Spleen (tissue), 11 donors: ENCODE data around the gene FLT1. TPM values are rescaled to one million over a fixed set of nuclear protein-coding genes. Genes with fewer than 3 reads are reported as not detected.

Source experiments
- DNase-seq: peaks from one replicate; pipeline ENCODE4 v3.0.0-alpha.2; 2020
- H3K27ac ChIP-seq, 8 donors: fragments of 200-600 bp; sonication (generic) in 7 of 8; 1 replicate in 4 of 8; 2 replicates in 4 of 8; pipeline versions ENCODE4 v1.5.0 to v1.8.0; 2016 to 2021; ENCODE audit warnings: inconsistent platforms in 4 of 8, mild to moderate bottlenecking in 4 of 8, moderate library complexity in 1 of 8
- H3K27me3 ChIP-seq, 7 donors: fragments of 200-600 bp; sonication (generic) in 6 of 7; replicated peaks in 1 of 7; 1 replicate in 4 of 7; 2 replicates in 3 of 7; pipeline versions ENCODE4 v1.5.0 to v1.8.0; 2016 to 2021; ENCODE audit warnings: inconsistent platforms in 3 of 7, mild to moderate bottlenecking in 1 of 7
- H3K36me3 ChIP-seq, 6 donors: fragments of 200-600 bp; sonication (generic) in 5 of 6; 1 replicate in 4 of 6; 2 replicates in 2 of 6; pipeline versions ENCODE4 v1.5.0 to v1.8.0; 2016 to 2021; ENCODE audit warnings: inconsistent platforms in 2 of 6
- H3K4me1 ChIP-seq, 6 donors: fragments of 200-600 bp; sonication (generic) in 5 of 6; 1 replicate in 3 of 6; 2 replicates in 3 of 6; pipeline versions ENCODE4 v1.5.0 to v1.8.0; 2016 to 2021; ENCODE audit warnings: inconsistent platforms in 3 of 6
- H3K4me3 ChIP-seq, 8 donors: fragments of 200-600 bp; sonication (generic) in 7 of 8; 1 replicate in 4 of 8; 2 replicates in 4 of 8; pipeline versions ENCODE4 v1.5.0 to v1.8.0; 2016 to 2021; ENCODE audit warnings: inconsistent platforms in 4 of 8, mild to moderate bottlenecking in 4 of 8, moderate library complexity in 2 of 8
- H3K9me3 ChIP-seq, 8 donors: fragments of 200-600 bp; sonication (generic) in 7 of 8; 1 replicate in 4 of 8; 2 replicates in 4 of 8; pipeline versions ENCODE4 v1.5.0 to v1.8.0; 2016 to 2021; ENCODE audit warnings: inconsistent platforms in 4 of 8
- CTCF ChIP-seq, 11 experiments: fragments of 200-600 bp in 7 of 11; fragments of 450-650 bp in 4 of 11; sonication (generic) in 4 of 11; IDR thresholded peaks in 8 of 11; conservative IDR thresholded peaks in 3 of 11; 1 replicate in 7 of 11; 2 replicates in 4 of 11; pipeline versions ENCODE4 v1.4.0 to v1.8.0; 2016 to 2021; ENCODE audit warnings: antibody characterized with exemption in 11 of 11, inconsistent platforms in 4 of 11, mild to moderate bottlenecking in 1 of 11
- POLR2A ChIP-seq, 3 donors: fragments of 450-650 bp; IDR thresholded peaks; one replicate each; pipeline ENCODE4 v1.5.1; 2017; ENCODE audit warnings: antibody characterized with exemption in 3 of 3, mild to moderate bottlenecking in 1 of 3
- POLR2AphosphoS5 ChIP-seq, 3 donors: sonication (generic); formaldehyde crosslinking; IDR thresholded peaks; one replicate each; pipeline ENCODE4 v1.5.1; 2017; ENCODE audit warnings: antibody characterized with exemption in 3 of 3
- WGBS, 5 donors: extraction: QIAGEN DNeasy Blood & Tissue Kit in 3 of 5; methylation state at CpG; one replicate each; pipeline versions ENCODE4 v1.1.5 to v1.1.7; 2013 to 2018; 5-methylcytosine and 5-hydroxymethylcytosine counted together
- intact Hi-C: fragments of 100-400 bp; cut with DNase I; formaldehyde crosslinking; loops from one replicate; pipeline ENCODE4 v1.15.0; 2023; ENCODE audit warnings: low total_unique reads
- polyA plus RNA-seq, 3 donors: library from polyadenylated mRNA; stranded (reverse); fragments of 200-250 nt; gene quantifications; one replicate each; pipeline ENCODE4 v1.2.1, GENCODE V29; 2013
- total RNA-seq, 7 donors: library from RNA; depleted of rRNA in 3 of 7; stranded (reverse); fragments of >200 nt in 3 of 7; fragmentation: NEBNext Ultra II Directional in 4 of 7; extraction: Animal tissue kit (Norgen Biotek cat#: 25700) in 4 of 7; gene quantifications; one replicate each; pipeline versions ENCODE4 v1.1.0 to v1.2.1, GENCODE V29; 2016 to 2021
- donor health status: healthy with polysubstance abuse.
- donor health status: DM: no; HTN: no; CAD: no; lungs with moderate emphysema.
- donor health status: DM: no; HTN: no; CAD: no.
- donor health status: Bipolar disorder and iron deficiency.
- donor health status: healthy.
- donor health status: DM: no; HTN: no; CAD: no.
- donor health status: DM: yes; HTN: yes; CAD: no.

Gene FLT1
- total and polyA plus RNA-seq, 10 donors, result 1.2 to 70.6 (median 55.4) TPM

- no peaks in the 10 kb centered on the region for H3K27me3 ChIP-seq
- WGBS, 5 donors, result 49 to 55% (median 52%) methylated on average over 7 of the region's 7 CpGs
- DNase-seq, result no peak
- peak overlapping the region in 2 of 8 donors; percentile 68 to 69 for H3K27ac ChIP-seq
- intact Hi-C loops, result no loop called here
- H3K4me1 ChIP-seq, result peaks cover 18 to 36% (median 25%) of the 10 kb centered on the region in 6 donors
- H3K36me3 ChIP-seq, result peaks cover 0 to 8% (median under 1%) of the 10 kb centered on the region in 6 donors
- no peaks in the 10 kb centered on the region for H3K9me3 ChIP-seq
- no peak for TF ChIP-seq POLR2A (IDR thresholded peaks at IDR 0.05)
- no peak for TF ChIP-seq CTCF (IDR thresholded peaks at IDR 0.05 in 8 of 11, conservative IDR thresholded peaks at IDR 0.05 in 3 of 11)
- no peak for TF ChIP-seq POLR2AphosphoS5 (IDR thresholded peaks at IDR 0.05)
- H3K4me3 ChIP-seq, result no peak overlapping the region
Observed at GRCh38 chr13:28421676-28422410, 73.1 kb downstream of the FLT1 start.

- Histone ChIP-seq H3K36me3 (no peaks in the 10 kb centered on the region), H3K4me1 (peaks cover 18 to 36% (median 25%) of the 10 kb centered on the region in 6 donors), H3K9me3 (no peaks in the 10 kb centered on the region), H3K27me3 (no peaks in the 10 kb centered on the region), H3K27ac (no peak overlapping the region), H3K4me3 (no peak overlapping the region)
- no peak for TF ChIP-seq POLR2AphosphoS5 (IDR thresholded peaks at IDR 0.05)
- intact Hi-C loops, result no loop called here
- 83 to 92% (median 84%) methylated on average over 4 of the region's 4 CpGs for WGBS, 5 donors
- DNase-seq, result no peak
Observed at GRCh38 chr13:28420704-28421103, 74.2 kb downstream of the FLT1 start.

- no peak for TF ChIP-seq POLR2A (IDR thresholded peaks at IDR 0.05)
- peak in 1 of 3 donors; percentile 13 for TF ChIP-seq POLR2AphosphoS5 (IDR thresholded peaks at IDR 0.05)
- TF ChIP-seq CTCF (IDR thresholded peaks at IDR 0.05 in 8 of 11, conservative IDR thresholded peaks at IDR 0.05 in 3 of 11), result peak in 1 of 11 experiments; percentile 10
- WGBS, 5 donors, result 41 to 71% (median 60%) methylated on average over 3 of the region's 3 CpGs
- intact Hi-C loops, result no loop called here
Observed at GRCh38 chr13:28415994-28416421, 78.9 kb downstream of the FLT1 start.

GRCh38 chr13:28413999-28414398 lies 80.9 kb downstream of the FLT1 start:
- intact Hi-C loops, result no loop called here
- TF ChIP-seq POLR2AphosphoS5 (IDR thresholded peaks at IDR 0.05), result no peak
- DNase-seq, result no peak
- H3K4me3 ChIP-seq, result no peak overlapping the region
- H3K27me3 ChIP-seq, result no peaks in the 10 kb centered on the region
- 62 to 87% (median 75%) methylated on average over 4 of the region's 4 CpGs for WGBS, 5 donors
- peaks cover 0 to 40% (median 8%) of the 10 kb centered on the region in 6 donors for H3K4me1 ChIP-seq
- no peaks in the 10 kb centered on the region for H3K9me3 ChIP-seq
- H3K27ac ChIP-seq, result peak overlapping the region in 1 of 8 donors; percentile 40
- no peaks in the 10 kb centered on the region for H3K36me3 ChIP-seq

More at GRCh38 chr13:28415994-28416421, 78.9 kb downstream of the FLT1 start:
- Histone ChIP-seq H3K4me3 (no peak overlapping the region), H3K9me3 (no peaks in the 10 kb centered on the region), H3K27me3 (no peaks in the 10 kb centered on the region), H3K36me3 (no peaks in the 10 kb centered on the region), H3K27ac (no peak overlapping the region), H3K4me1 (peaks cover 0 to 31% (median 6%) of the 10 kb centered on the region in 6 donors)
- DNase-seq, result no peak

- H3K9me3 ChIP-seq, result no peaks in the 10 kb centered on the region
- H3K27ac ChIP-seq, result peak overlapping the region in 4 of 8 donors; percentile 13 to 40 (median 30)
- no peak for DNase-seq
- TF ChIP-seq POLR2A (IDR thresholded peaks at IDR 0.05) (no peak), POLR2AphosphoS5 (IDR thresholded peaks at IDR 0.05) (peak in 1 of 3 donors; percentile 29)
- intact Hi-C loops, result no loop called here
- H3K4me3 ChIP-seq, result no peak overlapping the region
- no peaks in the 10 kb centered on the region for H3K36me3 ChIP-seq
- peaks cover 0 to 50% (median 18%) of the 10 kb centered on the region in 6 donors for H3K4me1 ChIP-seq
- WGBS, 5 donors, result 54 to 75% (median 58%) methylated on average over 8 of the region's 8 CpGs
- H3K27me3 ChIP-seq, result no peaks in the 10 kb centered on the region
Observed at GRCh38 chr13:28412981-28413380, 81.9 kb downstream of the FLT1 start.
